ENCODE results near the gene METTL2B.
"Not testable (repeated sequence)": the region's sequence is repeated elsewhere in the genome, so short reads cannot be mapped to it uniquely, and the experiment has no call there.

Gene METTL2B

GRCh38 chr7:128454808-128455542, 21.6 kb upstream of the METTL2B start:
- Histone ChIP-seq H3K4me1 (peaks cover 56% of the 10 kb centered on the region), H3K4me2 (peak overlapping the region; percentile 91), H3K27me3 (no peaks in the 10 kb centered on the region), H3K4me3 (peak overlapping the region; percentile 87), H4K20me1 (peaks cover 39% of the 10 kb centered on the region), H3K9me3 (no peaks in the 10 kb centered on the region), H3K9ac (peak overlapping the region; percentile 94; the same call in 1 of the 2 replicates), H3K27ac (peak overlapping the region; percentile 95), H3K36me3 (peaks cover 20% of the 10 kb centered on the region)
- TF ChIP-seq Cebpa-rat (IDR thresholded peaks at IDR 0.05): no peak

GRCh38 chr7:128455543-128456254, 20.8 kb upstream of the METTL2B start, which contains the start of gene HILPDA:
TSS of gene HILPDA (plus strand) at chr7:128455878. CDS start at chr7:128457269, 1,391 bp downstream.
- peak within 1 kb of the TSS; percentile 95 for H3K27ac ChIP-seq
- H3K9me3 ChIP-seq: no peaks in the 10 kb centered on the region
- H3K4me3 ChIP-seq: peak within 1 kb of the TSS; percentile 87
- peaks cover 24% of the 10 kb centered on the region for H3K36me3 ChIP-seq
- peak within 1 kb of the TSS; percentile 94 for H3K9ac ChIP-seq
- peaks cover 55% of the 10 kb centered on the region for H3K4me1 ChIP-seq
- no peak for TF ChIP-seq Cebpa-rat (IDR thresholded peaks at IDR 0.05)
- peaks cover 46% of the 10 kb centered on the region for H4K20me1 ChIP-seq
- H3K4me2 ChIP-seq: peak within 1 kb of the TSS; percentile 91
- no peaks in the 10 kb centered on the region for H3K27me3 ChIP-seq

GRCh38 chr7:128456255-128456725, 20.3 kb upstream of the METTL2B start:
- peaks cover 59% of the 10 kb centered on the region for H3K4me1 ChIP-seq
- peak overlapping the region; percentile 94 for H3K9ac ChIP-seq
- no peak for TF ChIP-seq Cebpa-rat (IDR thresholded peaks at IDR 0.05)
- H3K4me2 ChIP-seq: peak overlapping the region; percentile 91
- peak overlapping the region; percentile 87 for H3K4me3 ChIP-seq
- H3K9me3 ChIP-seq: no peaks in the 10 kb centered on the region
- peaks cover 52% of the 10 kb centered on the region for H4K20me1 ChIP-seq
- peaks cover 24% of the 10 kb centered on the region for H3K36me3 ChIP-seq
- H3K27me3 ChIP-seq: no peaks in the 10 kb centered on the region
- peak overlapping the region; percentile 95 for H3K27ac ChIP-seq

- H3K4me1 ChIP-seq: peaks cover 60% of the 10 kb centered on the region
- peaks cover 60% of the 10 kb centered on the region for H4K20me1 ChIP-seq
- peaks cover 24% of the 10 kb centered on the region for H3K36me3 ChIP-seq
- peak overlapping the region; percentile 91 for H3K4me2 ChIP-seq
- H3K27me3 ChIP-seq, H3K9me3 ChIP-seq: not testable (repeated sequence)
- peak overlapping the region; percentile 95 for H3K27ac ChIP-seq
- H3K4me3 ChIP-seq: peak overlapping the region; percentile 87
- peak overlapping the region; percentile 94; the same call in 1 of the 2 replicates for H3K9ac ChIP-seq
Measured at GRCh38 chr7:128457385-128457784, 19.2 kb upstream of the METTL2B start.

DNA sequence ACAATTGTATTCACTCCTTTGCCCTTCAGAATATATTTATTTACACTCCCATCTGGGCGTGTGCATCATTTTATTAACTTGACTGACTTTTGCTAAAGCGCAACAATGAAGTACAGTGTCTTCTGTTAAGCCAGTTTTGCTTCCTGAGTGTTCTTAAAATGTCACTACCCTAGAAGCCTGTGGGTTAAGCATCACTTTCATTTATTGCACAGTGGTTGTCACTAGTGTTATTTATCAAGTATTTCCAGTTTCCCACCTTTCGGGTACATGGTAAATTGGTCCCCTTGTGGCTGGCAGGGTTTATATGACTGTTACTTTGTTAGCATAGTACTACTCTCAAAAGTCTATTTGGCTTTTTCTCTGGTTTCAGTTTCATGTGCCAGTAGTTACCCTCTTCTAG, 17.6 kb upstream of the METTL2B start:
- TF ChIP-seq Cebpa-rat (IDR thresholded peaks at IDR 0.05): no peak
- H3K27me3 ChIP-seq: no peaks in the 10 kb centered on the region
- peak overlapping the region; percentile 91 for H3K4me2 ChIP-seq
- H3K9ac ChIP-seq: peak overlapping the region; percentile 22; the same call in 1 of the 2 replicates
- peaks cover 60% of the 10 kb centered on the region for H3K4me1 ChIP-seq
- peak overlapping the region; percentile 87; the same call in 1 of the 2 replicates for H3K4me3 ChIP-seq
- no peaks in the 10 kb centered on the region for H3K9me3 ChIP-seq
- H4K20me1 ChIP-seq: peaks cover 60% of the 10 kb centered on the region
- no peak overlapping the region for H3K27ac ChIP-seq
- peaks cover 38% of the 10 kb centered on the region for H3K36me3 ChIP-seq

DNA sequence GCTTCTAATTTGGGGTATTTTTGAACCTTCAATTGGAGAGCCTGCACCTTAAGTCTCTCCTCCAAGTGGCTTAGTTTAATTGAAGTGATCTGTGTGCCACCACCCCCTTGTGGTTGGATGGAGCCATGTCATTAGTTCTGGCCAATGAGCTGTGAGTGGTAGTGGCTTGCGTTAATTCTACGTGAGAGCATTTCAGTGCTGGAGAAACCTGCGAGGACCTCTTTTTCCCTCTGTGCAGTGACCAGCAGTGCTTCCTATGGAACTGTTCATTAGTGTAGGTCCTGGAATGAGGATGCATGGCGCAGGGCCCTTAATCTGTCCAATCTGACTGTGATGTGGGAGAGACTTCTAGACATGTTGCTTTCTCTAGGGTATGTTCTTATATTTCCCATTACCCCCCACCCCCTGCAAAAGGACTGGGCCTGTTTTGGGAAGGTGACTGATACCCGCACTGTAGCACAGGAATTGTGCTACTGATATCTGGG, 17.1 kb upstream of the METTL2B start:
- H3K4me1 ChIP-seq: peaks cover 61% of the 10 kb centered on the region
- H3K4me2 ChIP-seq: peak overlapping the region; percentile 91

DNA sequence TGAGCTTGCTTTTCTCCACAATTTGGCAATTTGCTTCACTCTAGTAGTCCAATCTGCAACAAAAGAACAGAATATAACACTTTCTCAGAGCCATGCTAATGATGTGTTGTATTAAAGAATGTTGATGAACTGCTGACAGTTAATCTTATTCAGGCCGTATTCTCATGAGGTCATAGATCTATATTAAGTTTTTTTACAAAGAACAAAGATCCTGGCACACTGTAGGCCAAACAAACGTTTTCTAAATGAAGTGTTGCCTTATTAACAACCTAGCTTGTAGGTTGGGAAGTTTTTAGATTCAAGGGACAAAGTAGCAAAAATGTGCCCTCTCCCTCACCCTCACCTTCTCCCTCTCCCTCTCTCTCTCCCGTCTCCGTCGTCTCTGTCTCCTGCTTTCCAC, 14.1 kb upstream of the METTL2B start:
- Histone ChIP-seq H3K36me3 (peaks cover 47% of the 10 kb centered on the region), H3K4me2 (no peak overlapping the region), H3K9ac (no peak overlapping the region), H3K27ac (no peak overlapping the region), H3K4me3 (no peak overlapping the region), H3K9me3 (no peaks in the 10 kb centered on the region), H3K27me3 (no peaks in the 10 kb centered on the region), H4K20me1 (peaks cover 46% of the 10 kb centered on the region), H3K4me1 (peaks cover 44% of the 10 kb centered on the region)
- no peak for TF ChIP-seq Cebpa-rat (IDR thresholded peaks at IDR 0.05)

More for the DNA sequence above, 17.1 kb upstream of the METTL2B start:
- H3K4me3 ChIP-seq: no peak overlapping the region
- TF ChIP-seq Cebpa-rat (IDR thresholded peaks at IDR 0.05): no peak
- H3K9ac ChIP-seq: no peak overlapping the region
- no peaks in the 10 kb centered on the region for H3K27me3 ChIP-seq
- no peak overlapping the region for H3K27ac ChIP-seq
- H3K36me3 ChIP-seq: peaks cover 43% of the 10 kb centered on the region
- H3K9me3 ChIP-seq: no peaks in the 10 kb centered on the region
- peaks cover 60% of the 10 kb centered on the region for H4K20me1 ChIP-seq

DNA sequence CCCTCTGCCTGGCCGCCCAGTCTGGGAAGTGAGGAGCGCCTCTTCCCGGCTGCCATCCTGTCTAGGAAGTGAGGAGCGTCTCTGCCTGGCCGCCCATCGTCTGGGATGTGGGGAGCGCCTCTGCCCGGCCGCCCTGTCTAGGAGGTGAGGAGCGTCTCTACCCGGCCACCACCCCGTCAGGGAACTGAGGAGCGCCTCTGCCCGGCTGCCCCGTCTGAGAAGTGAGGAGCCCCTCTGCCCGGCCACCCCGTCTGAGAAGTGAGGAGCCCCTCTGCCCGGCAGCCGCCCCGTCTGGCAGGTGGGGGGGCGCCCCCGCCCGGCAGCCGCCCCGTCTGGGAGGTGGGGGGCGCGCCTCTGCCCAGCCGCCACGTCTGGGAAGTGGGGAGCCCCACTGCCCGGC, 13.2 kb upstream of the METTL2B start:
- not testable (repeated sequence) for H3K27ac ChIP-seq, H3K4me2 ChIP-seq, H3K9ac ChIP-seq, H3K9me3 ChIP-seq, H3K27me3 ChIP-seq, H3K4me3 ChIP-seq
- Histone ChIP-seq H4K20me1 (peaks cover 37% of the 10 kb centered on the region), H3K36me3 (peaks cover 45% of the 10 kb centered on the region), H3K4me1 (peaks cover 35% of the 10 kb centered on the region)

GRCh38 chr7:128463933-128464332, 12.6 kb upstream of the METTL2B start:
- Histone ChIP-seq H3K36me3 (peaks cover 42% of the 10 kb centered on the region), H3K4me1 (peaks cover 29% of the 10 kb centered on the region), H4K20me1 (peaks cover 31% of the 10 kb centered on the region)
- not testable (repeated sequence) for H3K4me3 ChIP-seq, H3K27ac ChIP-seq, H3K9me3 ChIP-seq, H3K27me3 ChIP-seq, H3K4me2 ChIP-seq, H3K9ac ChIP-seq

GRCh38 chr7:128466871-128467270, 9.7 kb upstream of the METTL2B start:
- not testable (repeated sequence) for H3K4me1 ChIP-seq, H3K9ac ChIP-seq, H3K4me2 ChIP-seq, H3K27me3 ChIP-seq, H4K20me1 ChIP-seq, H3K9me3 ChIP-seq, H3K27ac ChIP-seq, H3K4me3 ChIP-seq
- peaks cover 42% of the 10 kb centered on the region for H3K36me3 ChIP-seq

DNA sequence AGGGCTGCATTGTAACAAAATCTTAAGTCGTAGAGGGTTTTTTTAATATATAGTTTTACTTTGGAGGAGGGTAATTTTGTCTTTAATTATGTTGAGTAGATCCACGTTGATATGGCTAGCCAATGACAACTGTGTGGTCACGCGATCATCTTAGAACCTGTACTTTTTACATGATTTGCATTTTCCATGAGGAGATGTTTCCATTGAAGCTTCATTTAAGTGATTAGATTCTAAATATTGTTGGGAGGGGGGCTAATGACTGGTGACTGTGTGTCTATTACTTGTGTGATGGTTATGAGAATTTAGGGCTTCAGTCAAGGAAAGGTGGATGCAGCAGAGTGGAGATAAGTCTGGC, 765 bp downstream of the METTL2B start:
- H4K20me1 ChIP-seq: peaks cover 16% of the 10 kb centered on the region; the same call in 1 of the 2 replicates
- peaks cover 31% of the 10 kb centered on the region for H3K36me3 ChIP-seq
- peak overlapping the region; percentile 91 for H3K27ac ChIP-seq

GRCh38 chr7:128479082-128479481, 2.5 kb downstream of the METTL2B start:
- H3K4me2 ChIP-seq, H3K27ac ChIP-seq, H3K27me3 ChIP-seq, H3K9me3 ChIP-seq, H3K9ac ChIP-seq, H3K4me3 ChIP-seq: not testable (repeated sequence)
- peaks cover 16% of the 10 kb centered on the region; the same call in 1 of the 2 replicates for H4K20me1 ChIP-seq
- H3K36me3 ChIP-seq: peaks cover 45% of the 10 kb centered on the region
- peaks cover 30% of the 10 kb centered on the region for H3K4me1 ChIP-seq

More for the DNA sequence above, 765 bp downstream of the METTL2B start:
- H3K9me3 ChIP-seq, H3K27me3 ChIP-seq: not testable (repeated sequence)
- Histone ChIP-seq H3K9ac (peak overlapping the region; percentile 91), H3K4me1 (peaks cover 30% of the 10 kb centered on the region), H3K4me2 (peak overlapping the region; percentile 88), H3K4me3 (peak overlapping the region; percentile 80)

GRCh38 chr7:128488134-128488533, 11.6 kb downstream of the METTL2B start:
- not testable (repeated sequence) for H3K4me3 ChIP-seq, H3K4me1 ChIP-seq, H3K4me2 ChIP-seq, H3K27ac ChIP-seq, H4K20me1 ChIP-seq, H3K27me3 ChIP-seq, H3K9ac ChIP-seq, H3K9me3 ChIP-seq
- H3K36me3 ChIP-seq: peaks cover 50% of the 10 kb centered on the region

Data from BLaER1 (cell line).